ENCODE data around the gene FRMD6.

Gene FRMD6

GRCh38 chr14:51610771-51611170 is 40.9 kb upstream of the FRMD6 start:
- Histone ChIP-seq H3K4me1 (ENCODE audit: control insufficient read depth, low read length) (no peaks in the 10 kb centered on the region), H4K20me1 (ENCODE audit: control insufficient read depth, insufficient read depth, low read depth, low read length) (no peaks in the 10 kb centered on the region), H3K4me2 (ENCODE audit: low read length) (no peak overlapping the region), H3K36me3 (ENCODE audit: control insufficient read depth, low read length) (no peaks in the 10 kb centered on the region), H3K9me2 (replicated peaks; ENCODE audit: control insufficient read depth, low read length) (no peaks in the 10 kb centered on the region), H3K27ac (ENCODE audit: low read depth, low read length) (no peak overlapping the region), H3K27me3 (ENCODE audit: control insufficient read depth, low read length) (no peaks in the 10 kb centered on the region), H3F3A (ENCODE audit: control insufficient read depth, insufficient read depth) (no peaks in the 10 kb centered on the region), H3K9me3 (ENCODE audit: control insufficient read depth, insufficient read depth, low read length) (no peaks in the 10 kb centered on the region), H3K79me2 (ENCODE audit: control insufficient read depth, low read length) (no peaks in the 10 kb centered on the region), H3K4me3 (ENCODE audit: low read length) (no peak overlapping the region)
- no peak for TF ChIP-seq EZH2phosphoT487 (IDR thresholded peaks at IDR 0.05; ENCODE audit: borderline replicate concordance, low read length)
- no peak for TF ChIP-seq CTCF (IDR thresholded peaks at IDR 0.05; ENCODE audit: low read depth, low read length, poor library complexity, severe bottlenecking)

DNA sequence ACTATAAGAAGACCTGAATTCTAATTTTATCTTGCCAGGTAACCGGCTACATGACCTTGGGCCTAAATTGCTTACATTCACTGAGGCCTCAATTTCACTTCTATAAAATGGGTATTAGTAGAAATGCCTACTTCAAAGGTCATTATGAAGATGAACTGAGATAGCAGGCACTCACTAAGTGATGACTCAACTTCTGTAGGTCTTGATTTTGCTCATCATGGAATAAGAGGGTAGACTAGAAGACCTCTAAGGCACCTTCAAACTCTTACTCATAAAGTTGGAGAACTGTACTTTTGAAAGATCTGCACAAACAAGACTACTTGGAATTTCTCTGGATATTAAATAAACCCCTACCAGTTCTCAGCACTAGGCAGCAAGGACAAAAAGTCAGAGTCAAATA is 39.3 kb upstream of the FRMD6 start:
- TF ChIP-seq EZH2phosphoT487 (IDR thresholded peaks at IDR 0.05; ENCODE audit: borderline replicate concordance, low read length) (no peak), CTCF (IDR thresholded peaks at IDR 0.05; ENCODE audit: low read depth, low read length, poor library complexity, severe bottlenecking) (no peak)
- Histone ChIP-seq H3K27me3 (ENCODE audit: control insufficient read depth, low read length) (no peaks in the 10 kb centered on the region; the same call in 1 of the 2 replicates), H3K4me1 (ENCODE audit: control insufficient read depth, low read length) (no peaks in the 10 kb centered on the region), H3K9me2 (replicated peaks; ENCODE audit: control insufficient read depth, low read length) (no peaks in the 10 kb centered on the region), H3K4me2 (ENCODE audit: low read length) (no peak overlapping the region), H3K4me3 (ENCODE audit: low read length) (no peak overlapping the region), H3K36me3 (ENCODE audit: control insufficient read depth, low read length) (no peaks in the 10 kb centered on the region), H3F3A (ENCODE audit: control insufficient read depth, insufficient read depth) (no peaks in the 10 kb centered on the region), H4K20me1 (ENCODE audit: control insufficient read depth, insufficient read depth, low read depth, low read length) (no peaks in the 10 kb centered on the region), H3K27ac (ENCODE audit: low read depth, low read length) (no peak overlapping the region), H3K9me3 (ENCODE audit: control insufficient read depth, insufficient read depth, low read length) (no peaks in the 10 kb centered on the region), H3K79me2 (ENCODE audit: control insufficient read depth, low read length) (no peaks in the 10 kb centered on the region)

- Histone ChIP-seq H3K4me3 (ENCODE audit: low read length) (no peak overlapping the region), H3K27me3 (ENCODE audit: control insufficient read depth, low read length) (no peaks in the 10 kb centered on the region; the same call in 1 of the 2 replicates), H3K9me2 (replicated peaks; ENCODE audit: control insufficient read depth, low read length) (no peaks in the 10 kb centered on the region), H3K27ac (ENCODE audit: low read depth, low read length) (no peak overlapping the region), H3K9me3 (ENCODE audit: control insufficient read depth, insufficient read depth, low read length) (no peaks in the 10 kb centered on the region), H3K79me2 (ENCODE audit: control insufficient read depth, low read length) (no peaks in the 10 kb centered on the region), H3K36me3 (ENCODE audit: control insufficient read depth, low read length) (no peaks in the 10 kb centered on the region), H4K20me1 (ENCODE audit: control insufficient read depth, insufficient read depth, low read depth, low read length) (no peaks in the 10 kb centered on the region), H3F3A (ENCODE audit: control insufficient read depth, insufficient read depth) (no peaks in the 10 kb centered on the region), H3K4me1 (ENCODE audit: control insufficient read depth, low read length) (no peaks in the 10 kb centered on the region), H3K4me2 (ENCODE audit: low read length) (no peak overlapping the region)
- TF ChIP-seq CTCF (IDR thresholded peaks at IDR 0.05; ENCODE audit: low read depth, low read length, poor library complexity, severe bottlenecking) = no peak
- no peak for TF ChIP-seq EZH2phosphoT487 (IDR thresholded peaks at IDR 0.05; ENCODE audit: borderline replicate concordance, low read length)
Observed at GRCh38 chr14:51613416-51613815, 38.3 kb upstream of the FRMD6 start.

- Histone ChIP-seq H3F3A (ENCODE audit: control insufficient read depth, insufficient read depth) (no peaks in the 10 kb centered on the region), H4K20me1 (ENCODE audit: control insufficient read depth, insufficient read depth, low read depth, low read length) (no peaks in the 10 kb centered on the region), H3K79me2 (ENCODE audit: control insufficient read depth, low read length) (no peaks in the 10 kb centered on the region), H3K4me2 (ENCODE audit: low read length) (no peak overlapping the region), H3K4me1 (ENCODE audit: control insufficient read depth, low read length) (no peaks in the 10 kb centered on the region), H3K27ac (ENCODE audit: low read depth, low read length) (no peak overlapping the region), H3K36me3 (ENCODE audit: control insufficient read depth, low read length) (no peaks in the 10 kb centered on the region), H3K4me3 (ENCODE audit: low read length) (no peak overlapping the region), H3K9me2 (replicated peaks; ENCODE audit: control insufficient read depth, low read length) (no peaks in the 10 kb centered on the region), H3K27me3 (ENCODE audit: control insufficient read depth, low read length) (no peaks in the 10 kb centered on the region; the same call in 1 of the 2 replicates), H3K9me3 (ENCODE audit: control insufficient read depth, insufficient read depth, low read length) (no peaks in the 10 kb centered on the region)
- TF ChIP-seq EZH2phosphoT487 (IDR thresholded peaks at IDR 0.05; ENCODE audit: borderline replicate concordance, low read length) = no peak
Observed at GRCh38 chr14:51614707-51615106, 37.0 kb upstream of the FRMD6 start.

All from DOHH2 (cell line).